Measurements from ENCODE around the gene SIGLEC11. TPM values are rescaled to one million over a fixed set of nuclear protein-coding genes. Genes with fewer than 3 reads are reported as not detected.

SIGLEC11 gene
- total RNA-seq (2022; extraction: Qiagen RNA extraction), result 0.09 to 0.17 TPM (median 0.09 TPM) in 5 replicates

DNA sequence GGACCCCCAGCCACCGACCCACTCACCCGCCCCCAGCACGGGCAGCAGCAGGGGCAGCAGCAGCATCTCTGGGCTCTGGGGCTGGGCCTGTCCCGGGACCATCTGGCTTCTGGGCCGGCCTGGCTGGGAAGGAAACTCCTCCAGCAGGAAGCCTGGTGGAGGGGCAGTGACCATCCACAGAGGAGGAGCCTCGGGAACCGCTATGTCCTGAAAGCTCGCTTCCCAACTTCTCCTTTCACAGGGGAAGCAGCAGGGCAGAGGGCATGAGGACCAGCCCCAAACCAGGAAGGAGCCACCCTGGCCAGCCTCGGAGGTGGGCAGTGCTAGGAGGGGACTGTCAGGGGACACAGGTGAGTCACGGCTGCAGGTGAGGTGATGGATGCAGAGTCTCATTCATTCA is at the start of gene SIGLEC11:
SIGLEC11 (minus strand) TSS at position 193 of the 400 bp plus-strand sequence; CDS start at position 102, 91 bp downstream.

DNA sequence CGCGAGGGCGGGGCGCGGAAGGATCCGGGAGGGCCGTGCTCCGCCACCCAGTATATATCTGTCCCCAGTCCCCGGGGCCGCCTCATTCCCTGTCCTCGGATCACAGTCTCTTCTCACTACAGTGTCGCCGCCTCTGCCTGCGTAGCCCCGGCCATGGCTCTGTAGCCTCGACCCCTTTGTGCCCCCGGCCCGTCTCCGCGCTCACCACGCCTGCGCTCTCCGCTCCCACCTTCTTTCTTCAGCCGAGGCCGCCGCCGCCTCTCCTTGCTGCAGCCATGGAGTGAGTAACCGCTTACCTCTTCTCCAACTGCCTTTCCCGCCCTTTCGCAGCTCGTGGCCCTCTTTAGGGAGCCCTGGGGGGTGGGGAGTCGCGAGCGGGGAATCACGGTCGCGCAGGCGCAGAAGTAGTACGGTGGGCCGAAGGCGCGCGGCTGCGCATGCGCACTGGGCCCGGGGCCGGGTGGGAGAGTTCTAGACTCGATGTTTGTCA is 31.8 kb downstream of the SIGLEC11 start, which contains the start of the genes ATF5 and NUP62:
ATF5 (plus strand) TSS at position 85 of the 490 bp plus-strand sequence. CDS start 1,646 bp downstream, outside the sequence.
NUP62 (minus strand) TSS at position 384 of the 490 bp plus-strand sequence. CDS start 19,697 bp downstream, outside the sequence.

Other genes with a start within 250 kb of the SIGLEC11 start
- not detected in 5 replicates for gene TSKS, start 197.9 kb downstream of the SIGLEC11 start, total RNA-seq (2022; extraction: Qiagen RNA extraction)
- 45.0 to 59.7 TPM (median 55.3 TPM) in 5 replicates for gene AP2A1, start 194.2 kb downstream of the SIGLEC11 start, total RNA-seq (2022; extraction: Qiagen RNA extraction)
- 14.8 to 15.7 TPM (median 15.3 TPM) in 5 replicates for gene FUZ, start 147.9 kb downstream of the SIGLEC11 start, total RNA-seq (2022; extraction: Qiagen RNA extraction)
- gene MED25, start 142.9 kb downstream of the SIGLEC11 start, total RNA-seq (2022; extraction: Qiagen RNA extraction), result 50.2 to 70.6 TPM (median 70.4 TPM) in 5 replicates
- gene PTOV1, start 110.0 kb downstream of the SIGLEC11 start, total RNA-seq (2022; extraction: Qiagen RNA extraction), result 105 to 154 TPM (median 149 TPM) in 5 replicates
- gene PNKP, start 93.6 kb downstream of the SIGLEC11 start, total RNA-seq (2022; extraction: Qiagen RNA extraction), result 34.8 to 51.2 TPM (median 47.0 TPM) in 5 replicates
- 68.1 to 118 TPM (median 112 TPM) in 5 replicates for gene AKT1S1, start 83.8 kb downstream of the SIGLEC11 start, total RNA-seq (2022; extraction: Qiagen RNA extraction)
- gene TBC1D17, start 83.5 kb downstream of the SIGLEC11 start, total RNA-seq (2022; extraction: Qiagen RNA extraction), result 19.9 to 22.5 TPM (median 21.7 TPM) in 5 replicates
- 0.74 to 0.86 TPM (median 0.79 TPM) in 5 replicates for gene IL4I1, start 64.3 kb downstream of the SIGLEC11 start, total RNA-seq (2022; extraction: Qiagen RNA extraction)
- 46.4 to 52.5 TPM (median 47.7 TPM) in 5 replicates for gene ATF5, start 32.0 kb downstream of the SIGLEC11 start, total RNA-seq (2022; extraction: Qiagen RNA extraction)
- 75.7 to 88.4 TPM (median 84.1 TPM) in 5 replicates for gene NUP62, start 31.7 kb downstream of the SIGLEC11 start, total RNA-seq (2022; extraction: Qiagen RNA extraction)
- 37.6 to 39.0 TPM (median 38.3 TPM) in 5 replicates for gene VRK3, start 64.2 kb upstream of the SIGLEC11 start, total RNA-seq (2022; extraction: Qiagen RNA extraction)
- 7.5 to 10.3 TPM (median 9.5 TPM) in 5 replicates for gene ZNF473, start 64.8 kb upstream of the SIGLEC11 start, total RNA-seq (2022; extraction: Qiagen RNA extraction)
- gene IZUMO2, start 202.1 kb upstream of the SIGLEC11 start, total RNA-seq (2022; extraction: Qiagen RNA extraction), result not detected in 5 replicates
- gene MYH14, start 242.4 kb upstream of the SIGLEC11 start, total RNA-seq (2022; extraction: Qiagen RNA extraction), result 5.3 to 6.4 TPM (median 5.8 TPM) in 5 replicates